Body of pancreas (tissue), 4 donors: Measurements from ENCODE around the gene ACCS. TPM values are rescaled to one million over a fixed set of nuclear protein-coding genes. Genes with fewer than 3 reads are reported as not detected.

Experiments
- ATAC-seq: fragments of 150-250 bp; one replicate; pipeline ENCODE4 v1.9.1; 2016
- DNase-seq, 4 donors: peaks; one replicate each; pipeline ENCODE4 v3.0.0-alpha.2; 2019
- H3K27ac ChIP-seq, 4 donors: fragments of 200-600 bp; sonication (generic); 1 replicate in 3 of 4; 2 replicates in 1 of 4; pipeline versions ENCODE4 v1.5.1 to v1.6.1; 2016 to 2019; ENCODE audit warnings: mild to moderate bottlenecking in 1 of 4, mixed read lengths in 1 of 4, moderate library complexity in 1 of 4
- H3K27me3 ChIP-seq, 2 donors: fragments of 200-600 bp; sonication (generic); one replicate each; pipeline ENCODE4 v1.6.0; 2016; ENCODE audit warnings: mild to moderate bottlenecking in 1 of 2
- H3K36me3 ChIP-seq, 2 donors: fragments of 200-600 bp; sonication (generic); replicated peaks in 1 of 2; 2 replicates each; pipeline ENCODE4 v1.5.1; 2016; ENCODE audit warnings: low read depth in 2 of 2; ENCODE audit not compliant: insufficient read depth in 1 of 2
- H3K4me1 ChIP-seq: fragments of 200-600 bp; sonication (generic); one replicate; pipeline ENCODE4 v1.6.0; 2016
- H3K4me3 ChIP-seq, 2 donors: fragments of 200-600 bp; sonication (generic); 1 replicate in 1 of 2; 2 replicates in 1 of 2; pipeline ENCODE4 v1.5.1; 2016 to 2019
- H3K9me3 ChIP-seq, 3 donors: fragments of 200-600 bp; sonication (generic); 1 replicate in 2 of 3; 2 replicates in 1 of 3; pipeline ENCODE4 v1.5.1; 2016
- POLR2A ChIP-seq, 3 donors: fragments of 450-650 bp; IDR thresholded peaks; one replicate each; pipeline ENCODE4 v1.6.1; 2016; ENCODE audit warnings: antibody characterized with exemption in 3 of 3, mild to moderate bottlenecking in 2 of 3
- WGBS, 2 donors: methylation state at CpG; one replicate each; pipeline ENCODE4 v1.1.5; 2017; 5-methylcytosine and 5-hydroxymethylcytosine counted together
- intact Hi-C: fragments of 100-400 bp; cut with DNase I; formaldehyde crosslinking; loops from one replicate; pipeline ENCODE4 v1.15.1; 2023
- total RNA-seq, 2 donors: library from RNA; depleted of rRNA; stranded (reverse); fragments of >200 nt; gene quantifications; one replicate each; pipeline ENCODE4 v1.1.0, GENCODE V29; 2016
- TF ChIP-seq, protein P1 (sequence below), 7 experiments: fragments of 450-650 bp in 4 of 7; fragments of 200-600 bp in 3 of 7; sonication (generic) in 3 of 7; IDR thresholded peaks; one replicate each; pipeline ENCODE4 v1.5.1; 2016 to 2019; ENCODE audit warnings: antibody characterized with exemption in 7 of 7

The ACCS gene
- total RNA-seq, 2 donors from 2014 or later: 14.3 to 64.9 TPM

- Histone ChIP-seq H3K9me3 (no peaks in the 10 kb centered on the region), H3K4me1 (no peaks in the 10 kb centered on the region), H3K4me3 (no peak overlapping the region), H3K27me3 (no peaks in the 10 kb centered on the region), H3K27ac (no peak overlapping the region), H3K36me3 (no peaks in the 10 kb centered on the region)
- intact Hi-C loops: no loop called here
- DNase-seq (no peak), ATAC-seq (no peak)
- TF ChIP-seq, protein P1, sequence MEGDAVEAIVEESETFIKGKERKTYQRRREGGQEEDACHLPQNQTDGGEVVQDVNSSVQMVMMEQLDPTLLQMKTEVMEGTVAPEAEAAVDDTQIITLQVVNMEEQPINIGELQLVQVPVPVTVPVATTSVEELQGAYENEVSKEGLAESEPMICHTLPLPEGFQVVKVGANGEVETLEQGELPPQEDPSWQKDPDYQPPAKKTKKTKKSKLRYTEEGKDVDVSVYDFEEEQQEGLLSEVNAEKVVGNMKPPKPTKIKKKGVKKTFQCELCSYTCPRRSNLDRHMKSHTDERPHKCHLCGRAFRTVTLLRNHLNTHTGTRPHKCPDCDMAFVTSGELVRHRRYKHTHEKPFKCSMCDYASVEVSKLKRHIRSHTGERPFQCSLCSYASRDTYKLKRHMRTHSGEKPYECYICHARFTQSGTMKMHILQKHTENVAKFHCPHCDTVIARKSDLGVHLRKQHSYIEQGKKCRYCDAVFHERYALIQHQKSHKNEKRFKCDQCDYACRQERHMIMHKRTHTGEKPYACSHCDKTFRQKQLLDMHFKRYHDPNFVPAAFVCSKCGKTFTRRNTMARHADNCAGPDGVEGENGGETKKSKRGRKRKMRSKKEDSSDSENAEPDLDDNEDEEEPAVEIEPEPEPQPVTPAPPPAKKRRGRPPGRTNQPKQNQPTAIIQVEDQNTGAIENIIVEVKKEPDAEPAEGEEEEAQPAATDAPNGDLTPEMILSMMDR (IDR thresholded peaks at IDR 0.05): no peak
- TF ChIP-seq POLR2A (IDR thresholded peaks at IDR 0.05): no peak
- WGBS, 2 donors: 51 to 59% methylated on average over 2 of the region's 2 CpGs
These were observed 47.2 kb upstream of the ACCS start for GRCh38 chr11:44018829-44019228.

GRCh38 chr11:44024977-44025376, 41.1 kb upstream of the ACCS start:
- Histone ChIP-seq H3K36me3 (no peaks in the 10 kb centered on the region), H3K4me3 (no peak overlapping the region), H3K9me3 (no peaks in the 10 kb centered on the region), H3K4me1 (no peaks in the 10 kb centered on the region), H3K27me3 (no peaks in the 10 kb centered on the region), H3K27ac (no peak overlapping the region)
- intact Hi-C loops: no loop called here
- DNase-seq (no peak), ATAC-seq (no peak)
- TF ChIP-seq, protein P1 (IDR thresholded peaks at IDR 0.05): no peak
- no peak for TF ChIP-seq POLR2A (IDR thresholded peaks at IDR 0.05)
- WGBS, 2 donors: 76 to 82% methylated on average over 1 of the region's 1 CpG

GRCh38 chr11:44025727-44026126, 40.3 kb upstream of the ACCS start:
- TF ChIP-seq POLR2A (IDR thresholded peaks at IDR 0.05): no peak
- TF ChIP-seq, protein P1 (IDR thresholded peaks at IDR 0.05): no peak
- Histone ChIP-seq H3K9me3 (no peaks in the 10 kb centered on the region), H3K36me3 (no peaks in the 10 kb centered on the region), H3K4me3 (no peak overlapping the region), H3K27ac (no peak overlapping the region), H3K27me3 (no peaks in the 10 kb centered on the region), H3K4me1 (peaks cover 4% of the 10 kb centered on the region)
- DNase-seq (no peak), ATAC-seq (no peak)
- intact Hi-C loops: no loop called here

GRCh38 chr11:44028401-44028800, 37.7 kb upstream of the ACCS start:
- intact Hi-C loops: no loop called here
- Histone ChIP-seq H3K4me1 (peaks cover 4% of the 10 kb centered on the region), H3K4me3 (no peak overlapping the region), H3K36me3 (no peaks in the 10 kb centered on the region), H3K9me3 (no peaks in the 10 kb centered on the region), H3K27me3 (no peaks in the 10 kb centered on the region), H3K27ac (no peak overlapping the region)
- TF ChIP-seq, protein P1 (IDR thresholded peaks at IDR 0.05): no peak
- no peak for TF ChIP-seq POLR2A (IDR thresholded peaks at IDR 0.05)
- DNase-seq (no peak), ATAC-seq (no peak)
- WGBS, 2 donors: 90 to 100% methylated on average over 1 of the region's 1 CpG

DNA sequence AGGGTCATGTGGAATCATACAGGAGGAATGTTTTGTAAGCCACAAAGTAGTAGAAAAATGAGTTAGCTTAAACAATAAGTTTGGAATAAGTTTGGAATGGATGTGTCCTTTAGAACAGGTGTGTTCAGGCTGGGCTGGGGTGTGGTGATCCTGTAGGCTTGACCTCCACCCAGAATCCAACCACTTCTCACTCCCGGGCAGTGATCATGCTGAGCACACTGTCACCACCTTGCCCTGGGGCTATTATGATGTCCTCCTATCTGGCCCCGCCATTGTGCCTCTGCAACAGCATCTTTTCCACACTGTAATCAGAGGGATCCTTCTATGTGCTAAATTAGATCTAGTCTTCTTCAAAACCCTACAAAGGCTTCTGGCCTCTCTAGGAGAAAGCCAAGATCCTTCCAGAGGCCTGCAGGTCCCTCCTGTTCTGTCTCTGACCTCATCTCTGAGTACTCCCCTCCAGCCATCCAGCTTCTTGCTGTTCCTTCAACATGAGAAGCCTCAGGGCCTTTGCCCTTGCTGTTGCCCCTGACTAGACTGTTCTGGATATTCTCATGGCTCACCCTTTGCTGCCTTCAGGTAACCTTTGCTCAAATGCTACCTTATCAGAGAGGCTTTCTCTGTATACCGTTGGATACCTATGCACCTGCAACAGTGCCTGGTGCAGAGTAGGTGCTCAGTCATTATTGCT, 37.1 kb upstream of the ACCS start:
- H3K4me1 ChIP-seq: peaks cover 4% of the 10 kb centered on the region
- intact Hi-C loops: no loop called here
- H3K36me3 ChIP-seq: no peaks in the 10 kb centered on the region
- H3K4me3 ChIP-seq: no peak overlapping the region
- WGBS, 2 donors: 72 to 93% methylated on average over 3 of the region's 3 CpGs
- DNase-seq (no peak), ATAC-seq (no peak)
- no peak overlapping the region for H3K27ac ChIP-seq
- no peaks in the 10 kb centered on the region for H3K9me3 ChIP-seq
- no peak for TF ChIP-seq POLR2A (IDR thresholded peaks at IDR 0.05)
- TF ChIP-seq, protein P1 (IDR thresholded peaks at IDR 0.05): no peak
- no peaks in the 10 kb centered on the region for H3K27me3 ChIP-seq
